Epithelial cell of proximal tubule (primary cell): Measurements from ENCODE around the gene MYO10. TPM values are rescaled to one million over a fixed set of nuclear protein-coding genes. Genes with fewer than 3 reads are reported as not detected.
"Not testable (repeated sequence)": the region's sequence is repeated elsewhere in the genome, so short reads cannot be mapped to it uniquely, and the experiment has no call there.

Source experiments
- DNase-seq: peaks from one replicate; pipeline ENCODE4 v3.0.0-alpha.2; 2011; ENCODE audit warnings: low read depth
- H3K4me3 ChIP-seq: 2 replicates; pipeline ENCODE4 v1.5.1; 2011; ENCODE audit warnings: low read depth, mild to moderate bottlenecking, low read length
- CTCF ChIP-seq: conservative IDR thresholded peaks from 2 replicates; pipeline ENCODE4 v1.5.1; 2012; ENCODE audit warnings: low read depth, mild to moderate bottlenecking, low read length
- total RNA-seq: library from RNA; depleted of rRNA; stranded (reverse); fragments of >200 nt; gene quantifications from 2 replicates; pipeline ENCODE4 v1.2.3, GENCODE V29; 2015

Gene MYO10
- total RNA-seq, 1 donor from 2014 or later, result 31.5 TPM

- no peak for DNase-seq
- no peak for TF ChIP-seq CTCF
- no peak overlapping the region for H3K4me3 ChIP-seq
Measured at GRCh38 chr5:16774806-16775205, 161.3 kb downstream of the MYO10 start.

- H3K4me3 ChIP-seq, result no peak overlapping the region
- no peak for DNase-seq
- TF ChIP-seq CTCF, result no peak
Measured at GRCh38 chr5:16773991-16774390, 162.1 kb downstream of the MYO10 start.

- no peak for DNase-seq
- no peak overlapping the region for H3K4me3 ChIP-seq
- no peak for TF ChIP-seq CTCF
Measured at GRCh38 chr5:16772556-16772955, 163.5 kb downstream of the MYO10 start.

GRCh38 chr5:16768184-16768583, 167.9 kb downstream of the MYO10 start:
- no peak overlapping the region for H3K4me3 ChIP-seq
- TF ChIP-seq CTCF, result no peak
- DNase-seq, result no peak

GRCh38 chr5:16763211-16763610, 172.9 kb downstream of the MYO10 start:
- no peak for TF ChIP-seq CTCF
- no peak for DNase-seq
- H3K4me3 ChIP-seq, result no peak overlapping the region

GRCh38 chr5:16759147-16759773, 176.8 kb downstream of the MYO10 start:
- H3K4me3 ChIP-seq, result no peak overlapping the region
- DNase-seq, result no peak
- no peak for TF ChIP-seq CTCF

GRCh38 chr5:16757989-16758501, 178.0 kb downstream of the MYO10 start:
- no peak for TF ChIP-seq CTCF
- no peak for DNase-seq
- H3K4me3 ChIP-seq, result no peak overlapping the region

- H3K4me3 ChIP-seq, DNase-seq: not testable (repeated sequence)
Measured at GRCh38 chr5:16757577-16757976, 178.5 kb downstream of the MYO10 start.
